HL-60 (cell line): ENCODE measurements around the gene LRRC31.

Experiments used
- CTCF ChIP-seq: IDR thresholded peaks from one replicate; pipeline ENCODE4 v1.5.1; 2011; ENCODE audit warnings: low read length, control low read depth, inconsistent platforms; ENCODE audit not compliant: insufficient read depth
- GABPA ChIP-seq: IDR thresholded peaks from 2 replicates; pipeline ENCODE4 v1.6.1; 2012; ENCODE audit warnings: low read depth
- POLR2AphosphoS5 ChIP-seq: IDR thresholded peaks from 2 replicates; pipeline ENCODE4 v1.6.1; 2012; ENCODE audit warnings: low read depth
- REST ChIP-seq: IDR thresholded peaks from 2 replicates; pipeline ENCODE4 v1.6.1; 2012; ENCODE audit warnings: low read depth; ENCODE audit not compliant: insufficient replicate concordance
- SPI1 ChIP-seq: IDR thresholded peaks from 2 replicates; pipeline ENCODE4 v1.6.1; 2012; ENCODE audit warnings: low read depth, mild to moderate bottlenecking, borderline replicate concordance

GRCh38 chr3:169907476-169907875 lies 37.7 kb upstream of the LRRC31 start:
- TF ChIP-seq CTCF (no peak), GABPA (no peak), POLR2AphosphoS5 (no peak), REST (no peak), SPI1 (no peak)
